ENCODE results near the gene GZMM. TPM values are rescaled to one million over a fixed set of nuclear protein-coding genes. Genes with fewer than 3 reads are reported as not detected.
A peak's percentile ranks its signal among the peaks of the same experiment; 100 is the strongest.

The GZMM gene
- total and polyA plus RNA-seq, 2 of the 13 experiments (the other 11 are each of a cell fraction or from before 2014, with no cell fraction given), result 0.07 TPM; not detected in 1

GRCh38 chr19:494171-495080 lies 49.4 kb upstream of the GZMM start (continued):
- TF ChIP-seq ATF6 (CRISPR knock-in tag; conservative IDR thresholded peaks at IDR 0.05), result no peak
- no peak for TF ChIP-seq ARHGAP35 (CRISPR knock-in tag; IDR thresholded peaks at IDR 0.05; ENCODE audit: borderline replicate concordance)
- no peak for TF ChIP-seq DBP (CRISPR knock-in tag; IDR thresholded peaks at IDR 0.05; ENCODE audit: not compliant biosample characterization)
- no peak for TF ChIP-seq MAF1 (CRISPR knock-in tag; IDR thresholded peaks at IDR 0.05; ENCODE audit: borderline replicate concordance)
- no peak for TF ChIP-seq SRY (CRISPR knock-in tag; IDR thresholded peaks at IDR 0.05)
- TF ChIP-seq GTF3A (CRISPR knock-in tag; conservative IDR thresholded peaks at IDR 0.05), result no peak
- TF ChIP-seq AGO1 (IDR thresholded peaks at IDR 0.05; ENCODE audit: low read depth, low read length, poor library complexity, severe bottlenecking), result peak; percentile 74
- no peak for TF ChIP-seq ZNF335 (CRISPR knock-in tag; IDR thresholded peaks at IDR 0.05)
- no peak for TF ChIP-seq ZBTB3 (CRISPR knock-in tag; IDR thresholded peaks at IDR 0.05; ENCODE audit: borderline replicate concordance, low read depth)
- 0 out of 2 replicates have a peak, but pooled peaks have one; percentile 46 for TF ChIP-seq ZBTB25 (CRISPR knock-in tag; IDR thresholded peaks at IDR 0.05)
- peak; percentile 51 for TF ChIP-seq UBTF (CRISPR knock-in tag; IDR thresholded peaks at IDR 0.05)
- peak; percentile 17 for TF ChIP-seq SP4 (CRISPR knock-in tag; IDR thresholded peaks at IDR 0.05)
- peak; percentile 59; the same call in 1 of the 2 replicates for TF ChIP-seq ZZZ3 (CRISPR knock-in tag; IDR thresholded peaks at IDR 0.05; ENCODE audit: borderline replicate concordance)
- TF ChIP-seq ZNF740 (CRISPR knock-in tag; IDR thresholded peaks at IDR 0.05), result no peak
- TF ChIP-seq NFYC (CRISPR knock-in tag; IDR thresholded peaks at IDR 0.05), result no peak
- TF ChIP-seq SP1 (IDR thresholded peaks at IDR 0.05), result no peak
- TF ChIP-seq SP1 (CRISPR knock-in tag; IDR thresholded peaks at IDR 0.05), result no peak
- 0 out of 4 replicates have a peak, but pooled peaks of 1 of the 2 experiments have one; percentile 36 for TF ChIP-seq POLR2A (IDR thresholded peaks at IDR 0.05; ENCODE audit: insufficient read depth in 1 of 2, low read depth in 2 of 2, low read length in 2 of 2)
- TF ChIP-seq HOXA3 (CRISPR knock-in tag; IDR thresholded peaks at IDR 0.05), result no peak
- no peak; the same call in 1 of the 2 replicates for TF ChIP-seq SPEN (CRISPR knock-in tag; IDR thresholded peaks at IDR 0.05; ENCODE audit: low read depth)
- TF ChIP-seq ZFP1 (CRISPR knock-in tag; IDR thresholded peaks at IDR 0.05), result no peak
- TF ChIP-seq NRL (CRISPR knock-in tag; IDR thresholded peaks at IDR 0.05; ENCODE audit: borderline replicate concordance), result peak; percentile 39; the same call in 1 of the 2 replicates
- no peak for TF ChIP-seq ZFP82 (CRISPR knock-in tag; IDR thresholded peaks at IDR 0.05; ENCODE audit: borderline replicate concordance)
- no peak for TF ChIP-seq ZSCAN25 (CRISPR knock-in tag; IDR thresholded peaks at IDR 0.05)

All from HepG2 (cell line).